Epidermal melanocyte (primary cell): ENCODE data around the gene DCUN1D1.

Experiments
- DNase-seq: peaks from one replicate; pipeline ENCODE4 v3.0.0; 2011; ENCODE audit warnings: low spot score; ENCODE audit not compliant: insufficient read length

The DCUN1D1 gene

DNA sequence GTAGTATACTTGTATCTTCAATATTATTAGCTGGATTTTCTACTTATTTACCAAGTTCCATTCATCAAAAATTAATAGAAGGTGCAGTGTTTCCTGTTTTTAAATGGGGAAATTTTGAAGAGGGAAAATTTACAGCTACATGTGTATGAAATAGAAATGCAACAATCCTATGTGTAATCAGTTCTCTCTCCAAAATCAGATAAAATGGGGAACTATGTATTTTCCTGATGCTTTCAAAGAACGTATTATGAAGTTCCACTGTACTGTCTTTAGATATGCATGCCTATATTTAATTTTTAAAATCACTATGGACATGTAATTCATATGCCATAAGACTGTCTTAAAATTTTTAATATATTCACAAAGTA is 43.4 kb downstream of the DCUN1D1 start:
- no peak for DNase-seq

DNA sequence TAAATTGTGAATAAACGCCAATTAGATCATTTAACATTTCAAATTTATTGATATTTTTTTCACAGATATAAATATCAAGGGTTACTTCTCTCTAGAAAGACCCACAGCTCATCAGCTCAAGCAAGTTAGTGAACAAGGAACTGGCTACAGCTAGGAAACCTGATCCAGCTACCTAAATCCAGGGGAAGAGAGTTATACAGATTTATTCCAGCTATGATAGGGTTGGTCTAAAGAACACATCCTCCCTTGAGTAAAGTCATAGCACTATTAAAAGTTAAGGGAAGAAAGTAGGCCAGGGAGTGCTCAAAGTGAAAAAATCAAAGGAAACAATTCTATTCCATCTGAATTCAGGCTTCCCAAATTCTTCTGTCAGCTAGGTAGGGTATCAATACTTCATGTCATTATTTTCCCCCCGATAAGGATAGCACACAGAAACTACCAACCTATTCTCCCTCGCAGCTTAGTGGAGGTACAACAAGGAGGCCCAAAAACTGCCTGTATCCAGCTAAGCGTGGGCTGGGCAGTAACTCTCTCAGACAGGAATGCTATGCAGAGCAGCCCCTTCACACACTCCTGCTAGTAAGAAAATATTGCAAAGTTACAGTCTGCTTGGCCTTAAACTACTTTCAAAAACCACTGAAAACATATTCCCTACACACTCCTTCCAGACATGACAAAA is 44.0 kb downstream of the DCUN1D1 start:
- DNase-seq = no peak

- DNase-seq = no peak
Observed at GRCh38 chr3:182935803-182936202, 44.5 kb downstream of the DCUN1D1 start.

DNA sequence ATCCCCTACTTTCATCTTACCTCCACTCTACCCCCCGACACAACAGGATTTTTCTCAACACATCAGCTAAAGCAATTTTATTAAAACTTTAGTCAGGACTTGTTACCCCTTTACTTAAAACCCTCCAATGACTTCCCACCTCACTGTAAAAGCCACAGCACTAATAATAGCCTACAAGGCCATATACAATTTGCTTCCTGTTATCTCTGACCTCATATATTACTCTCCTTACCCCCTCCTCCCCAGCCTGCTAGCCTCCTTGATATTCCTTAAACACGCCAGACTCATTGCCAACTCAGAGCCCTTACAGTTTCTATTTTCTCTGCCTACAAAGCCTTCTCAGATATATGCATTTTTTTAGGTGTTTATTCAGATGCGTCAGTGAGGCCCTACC is 54.4 kb downstream of the DCUN1D1 start:
- DNase-seq = no peak

- no peak for DNase-seq
Observed at GRCh38 chr3:182925330-182925943, 54.9 kb downstream of the DCUN1D1 start.

DNA sequence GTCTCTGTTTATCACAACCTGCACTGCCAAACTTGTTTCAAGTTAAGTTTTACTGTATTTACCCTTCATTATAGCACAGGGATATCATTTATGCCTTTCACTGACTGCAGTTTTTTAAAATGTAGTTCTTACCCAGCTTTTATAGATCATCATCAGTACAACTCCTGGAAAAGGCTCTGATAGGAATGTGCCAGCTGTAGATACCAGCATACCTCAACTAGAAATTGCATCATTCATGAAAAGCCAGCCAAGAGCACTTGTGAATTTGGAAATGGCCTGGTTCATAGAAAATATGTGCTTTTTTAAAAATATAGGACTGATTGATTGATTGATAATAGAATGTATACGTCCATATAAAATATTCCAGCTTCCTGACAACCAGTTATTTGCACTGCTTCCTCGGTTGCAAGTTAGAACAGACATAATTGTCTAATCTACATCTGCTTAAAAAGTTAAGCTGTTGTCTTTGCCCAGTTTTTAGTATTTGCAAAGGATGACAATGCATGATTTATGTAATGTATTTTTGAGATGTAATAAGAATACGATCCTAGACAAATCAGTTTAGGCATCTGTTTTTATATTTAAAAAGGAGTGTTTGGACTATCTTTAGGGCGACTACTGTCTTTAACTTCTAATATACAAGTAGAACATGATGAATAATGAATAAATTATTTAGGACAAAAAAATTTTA is 58.5 kb downstream of the DCUN1D1 start:
- DNase-seq = no peak

DNA sequence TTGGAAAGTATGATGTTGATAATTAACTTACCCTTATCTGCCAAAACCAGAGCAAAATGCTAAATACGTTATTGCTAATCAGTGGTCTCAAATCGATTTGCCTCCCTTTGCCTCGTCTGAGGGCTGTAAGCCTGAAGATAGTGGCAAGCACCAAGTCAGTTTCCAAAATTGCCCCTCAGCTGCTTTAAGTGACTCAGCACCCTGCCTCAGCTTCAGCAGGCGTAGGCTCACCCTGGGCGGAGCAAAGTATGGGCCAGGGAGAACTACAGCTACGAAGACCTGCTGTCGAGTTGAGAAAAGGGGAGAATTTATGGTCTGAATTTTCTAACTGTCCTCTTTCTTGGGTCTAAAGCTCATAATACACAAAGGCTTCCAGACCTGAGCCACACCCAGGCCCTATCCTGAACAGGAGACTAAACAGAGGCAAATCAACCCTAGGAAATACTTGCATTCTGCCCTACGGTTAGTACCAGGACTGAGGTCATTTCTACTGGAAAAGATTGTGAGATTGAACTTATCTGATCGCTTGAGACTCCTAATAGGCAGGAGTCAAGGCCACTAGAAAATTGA is 59.7 kb downstream of the DCUN1D1 start:
- no peak for DNase-seq

GRCh38 chr3:182919866-182920357 is 60.4 kb downstream of the DCUN1D1 start:
- no peak for DNase-seq

- DNase-seq = no peak
Observed at GRCh38 chr3:182917134-182917533, 63.2 kb downstream of the DCUN1D1 start.

GRCh38 chr3:182914341-182914740 is 66.0 kb downstream of the DCUN1D1 start:
- DNase-seq = no peak

DNA sequence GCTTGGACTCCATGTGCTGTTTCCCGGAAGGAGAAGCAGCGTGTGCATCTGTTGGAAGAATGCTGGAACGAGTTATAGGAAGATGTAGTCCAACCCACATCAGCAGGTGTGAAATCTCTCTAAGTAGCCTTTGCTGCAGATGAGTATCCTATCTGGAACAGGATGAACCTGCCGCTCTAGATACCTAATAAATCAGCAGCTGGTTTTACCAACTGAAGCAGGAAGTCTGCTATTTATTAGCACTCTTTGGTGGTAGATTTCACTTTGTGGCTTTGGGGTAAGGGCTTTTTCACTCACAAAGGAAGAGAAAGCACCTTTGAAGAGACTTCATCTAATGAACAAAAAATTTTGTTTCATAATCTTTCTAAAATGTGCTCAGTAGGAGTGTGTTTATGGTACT is 66.4 kb downstream of the DCUN1D1 start:
- DNase-seq = no peak

DNA sequence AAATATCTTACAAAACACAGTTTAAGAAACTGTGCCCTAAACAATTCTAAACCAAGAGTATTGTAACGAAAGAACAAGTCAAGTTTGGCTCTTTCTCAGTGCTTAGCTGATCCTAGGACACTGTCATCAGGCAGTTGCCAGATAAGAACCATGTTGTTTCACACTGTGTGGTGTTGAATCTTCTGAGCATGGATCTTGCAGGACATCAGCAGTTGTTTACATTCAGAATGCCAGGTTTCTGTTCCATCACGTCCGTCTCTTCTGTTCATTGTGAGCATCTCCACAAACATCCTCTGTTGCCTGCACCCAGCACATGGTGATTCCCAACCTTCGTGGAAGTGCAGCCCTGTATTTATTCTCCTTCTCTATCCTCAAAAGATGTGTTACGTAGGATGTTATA is 67.9 kb downstream of the DCUN1D1 start:
- DNase-seq = no peak

GRCh38 chr3:182911782-182912111 is 68.6 kb downstream of the DCUN1D1 start:
- DNase-seq = no peak

GRCh38 chr3:182910936-182911781 is 69.2 kb downstream of the DCUN1D1 start:
- no peak for DNase-seq

GRCh38 chr3:182909318-182910040 is 70.9 kb downstream of the DCUN1D1 start:
- DNase-seq = no peak

- no peak for DNase-seq
Observed at GRCh38 chr3:182908471-182908870, 71.9 kb downstream of the DCUN1D1 start.

DNA sequence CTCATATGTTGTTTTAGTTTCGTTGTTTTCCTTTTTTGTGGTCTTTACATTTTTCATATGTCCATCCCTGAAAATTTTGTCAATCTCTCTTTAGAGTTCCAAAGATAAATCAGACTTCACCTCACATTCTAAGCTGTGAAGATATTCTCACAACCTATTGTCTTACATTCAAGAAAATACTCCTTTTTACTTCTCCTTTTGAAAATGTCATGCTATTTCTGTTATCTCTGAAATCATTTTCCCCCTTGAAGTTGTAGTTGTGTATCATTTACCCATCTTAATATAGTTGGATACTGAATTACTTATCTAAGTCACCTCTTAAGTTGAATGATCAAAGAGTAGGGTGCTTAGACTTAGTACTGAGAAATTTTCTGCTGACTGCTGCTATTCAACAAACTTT is 74.3 kb downstream of the DCUN1D1 start:
- DNase-seq = no peak

- DNase-seq = no peak
Observed at GRCh38 chr3:182905623-182906022, 74.7 kb downstream of the DCUN1D1 start.

- DNase-seq = no peak
Observed at GRCh38 chr3:182904164-182904563, 76.2 kb downstream of the DCUN1D1 start.

DNA sequence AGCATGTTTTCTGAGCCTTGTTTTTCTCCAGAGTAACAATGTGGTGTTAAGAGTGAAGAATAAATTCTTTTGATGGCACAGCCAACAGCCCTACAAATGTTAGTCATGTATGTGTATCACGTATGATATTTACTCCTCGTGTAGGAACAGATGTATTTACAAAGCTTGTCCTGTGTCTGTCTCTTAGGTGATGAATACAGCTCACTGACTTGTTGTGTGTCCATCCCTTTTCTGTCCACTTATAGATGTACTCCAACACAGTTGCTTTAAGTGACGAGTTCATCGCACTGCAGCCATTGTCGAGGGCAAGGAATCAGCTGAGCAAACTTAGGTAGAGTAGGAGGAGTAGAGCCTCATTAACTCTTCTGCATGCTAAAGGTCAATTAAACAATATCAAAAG is 78.1 kb downstream of the DCUN1D1 start:
- DNase-seq = no peak

- DNase-seq = no peak
Observed at GRCh38 chr3:182896553-182896952, 83.8 kb downstream of the DCUN1D1 start.
